ENCODE measurements around the gene YPEL3.

The YPEL3 gene

GRCh38 chr16:30066761-30067583 lies 29.0 kb downstream of the YPEL3 start:
- H3K9me3 ChIP-seq: no peaks in the 10 kb centered on the region
- H3K4me1 ChIP-seq: peaks cover 24% of the 10 kb centered on the region
- no peak for DNase-seq (ENCODE audit: low spot score in 2 of 2)
- peak overlapping the region; percentile 95 for H3K4me3 ChIP-seq
- peaks cover 63% of the 10 kb centered on the region for H3K36me3 ChIP-seq (replicated peaks)
- H3K27me3 ChIP-seq (ENCODE audit: low read depth): no peaks in the 10 kb centered on the region
- in situ Hi-C loops (cut with MboI; ENCODE audit: low sequenced_read_pairs): no loop called here

GRCh38 chr16:30065943-30066760 lies 29.9 kb downstream of the YPEL3 start:
- in situ Hi-C loops (cut with MboI; ENCODE audit: low sequenced_read_pairs): no loop called here
- H3K9me3 ChIP-seq: no peaks in the 10 kb centered on the region
- H3K27me3 ChIP-seq (ENCODE audit: low read depth): no peaks in the 10 kb centered on the region
- peaks cover 24% of the 10 kb centered on the region for H3K4me1 ChIP-seq
- peak in 1 of 2 experiments; percentile 50 for DNase-seq (ENCODE audit: low spot score in 2 of 2)
- H3K4me3 ChIP-seq: peak overlapping the region; percentile 95
- peaks cover 55% of the 10 kb centered on the region for H3K36me3 ChIP-seq (replicated peaks)

- H3K36me3 ChIP-seq (replicated peaks): peaks cover 46% of the 10 kb centered on the region
- no peaks in the 10 kb centered on the region for H3K27me3 ChIP-seq (ENCODE audit: low read depth)
- peak within 1 kb of the TSS; percentile 95 for H3K4me3 ChIP-seq
- peaks cover 24% of the 10 kb centered on the region for H3K4me1 ChIP-seq
- peak; percentile 95 to 98 for DNase-seq (ENCODE audit: low spot score in 2 of 2)
- H3K9me3 ChIP-seq: no peaks in the 10 kb centered on the region
- in situ Hi-C loops (cut with MboI; ENCODE audit: low sequenced_read_pairs): no loop called here
Observed at GRCh38 chr16:30065102-30065942, 30.7 kb downstream of the YPEL3 start, which contains the start of gene ALDOA. Gene ALDOA (plus strand): TSS chr16:30065760. CDS start chr16:30066898, 1,138 bp downstream.

GRCh38 chr16:30064729-30065101 lies 31.3 kb downstream of the YPEL3 start:
- Histone ChIP-seq H3K27me3 (ENCODE audit: low read depth) (no peaks in the 10 kb centered on the region), H3K4me1 (peaks cover 24% of the 10 kb centered on the region), H3K4me3 (peak overlapping the region; percentile 95), H3K9me3 (no peaks in the 10 kb centered on the region), H3K36me3 (replicated peaks) (peaks cover 40% of the 10 kb centered on the region)
- in situ Hi-C loops (cut with MboI; ENCODE audit: low sequenced_read_pairs): no loop called here
- no peak for DNase-seq (ENCODE audit: low spot score in 2 of 2)

GRCh38 chr16:30063893-30064728 lies 31.9 kb downstream of the YPEL3 start:
- Histone ChIP-seq H3K4me3 (peak overlapping the region; percentile 95), H3K4me1 (peaks cover 24% of the 10 kb centered on the region), H3K36me3 (replicated peaks) (peaks cover 34% of the 10 kb centered on the region), H3K27me3 (ENCODE audit: low read depth) (no peaks in the 10 kb centered on the region), H3K9me3 (no peaks in the 10 kb centered on the region)
- peak; percentile 72 for DNase-seq (ENCODE audit: low spot score in 2 of 2)
- in situ Hi-C loops (cut with MboI; ENCODE audit: low sequenced_read_pairs): no loop called here

GRCh38 chr16:30063278-30063892 lies 32.6 kb downstream of the YPEL3 start:
- no peak for DNase-seq (ENCODE audit: low spot score in 2 of 2)
- Histone ChIP-seq H3K9me3 (no peaks in the 10 kb centered on the region), H3K27me3 (ENCODE audit: low read depth) (no peaks in the 10 kb centered on the region), H3K4me1 (peaks cover 24% of the 10 kb centered on the region), H3K4me3 (peak overlapping the region; percentile 95), H3K36me3 (replicated peaks) (peaks cover 27% of the 10 kb centered on the region)
- in situ Hi-C loops (cut with MboI; ENCODE audit: low sequenced_read_pairs): no loop called here

- Histone ChIP-seq H3K4me1 (peaks cover 11% of the 10 kb centered on the region), H3K36me3 (replicated peaks) (peaks cover 3% of the 10 kb centered on the region; the same call in 1 of the 2 replicates), H3K27me3 (ENCODE audit: low read depth) (no peaks in the 10 kb centered on the region), H3K4me3 (no peak overlapping the region), H3K9me3 (no peaks in the 10 kb centered on the region)
- in situ Hi-C loops (cut with MboI; ENCODE audit: low sequenced_read_pairs): no loop called here
- DNase-seq (ENCODE audit: low spot score in 2 of 2): no peak
Observed at GRCh38 chr16:30060836-30061554, 35.0 kb downstream of the YPEL3 start.

GRCh38 chr16:30060346-30060745 lies 35.7 kb downstream of the YPEL3 start:
- Histone ChIP-seq H3K27me3 (ENCODE audit: low read depth) (no peaks in the 10 kb centered on the region), H3K9me3 (no peaks in the 10 kb centered on the region), H3K36me3 (replicated peaks) (no peaks in the 10 kb centered on the region), H3K4me3 (no peak overlapping the region), H3K4me1 (peaks cover 11% of the 10 kb centered on the region)
- DNase-seq (ENCODE audit: low spot score in 2 of 2): no peak
- in situ Hi-C loops (cut with MboI; ENCODE audit: low sequenced_read_pairs): no loop called here

- no peaks in the 10 kb centered on the region for H3K9me3 ChIP-seq
- peaks cover 2% of the 10 kb centered on the region for H3K4me1 ChIP-seq
- no peaks in the 10 kb centered on the region for H3K36me3 ChIP-seq (replicated peaks)
- no peaks in the 10 kb centered on the region for H3K27me3 ChIP-seq (ENCODE audit: low read depth)
- DNase-seq (ENCODE audit: low spot score in 2 of 2): peak; percentile 31 to 78
- in situ Hi-C loops (cut with MboI; ENCODE audit: low sequenced_read_pairs): no loop called here
- H3K4me3 ChIP-seq: no peak overlapping the region
Observed at GRCh38 chr16:30054959-30055553, 41.0 kb downstream of the YPEL3 start.

GRCh38 chr16:30054451-30054850 lies 41.6 kb downstream of the YPEL3 start:
- no peak for DNase-seq (ENCODE audit: low spot score in 2 of 2)
- H3K4me1 ChIP-seq: peaks cover 3% of the 10 kb centered on the region
- no peaks in the 10 kb centered on the region for H3K27me3 ChIP-seq (ENCODE audit: low read depth)
- H3K9me3 ChIP-seq: no peaks in the 10 kb centered on the region
- in situ Hi-C loops (cut with MboI; ENCODE audit: low sequenced_read_pairs): no loop called here
- no peaks in the 10 kb centered on the region for H3K36me3 ChIP-seq (replicated peaks)
- no peak overlapping the region for H3K4me3 ChIP-seq

- peaks cover 13% of the 10 kb centered on the region for H3K4me1 ChIP-seq
- no peaks in the 10 kb centered on the region for H3K27me3 ChIP-seq (ENCODE audit: low read depth)
- peak overlapping the region; percentile 51 for H3K4me3 ChIP-seq
- in situ Hi-C loops (cut with MboI; ENCODE audit: low sequenced_read_pairs): no loop called here
- H3K9me3 ChIP-seq: no peaks in the 10 kb centered on the region
- peak in 1 of 2 experiments; percentile 47 for DNase-seq (ENCODE audit: low spot score in 2 of 2)
- H3K36me3 ChIP-seq (replicated peaks): no peaks in the 10 kb centered on the region
Observed at GRCh38 chr16:30053376-30054015, 42.5 kb downstream of the YPEL3 start.
